IMR-90 (cell line): ENCODE data around the gene CHTF8. TPM values are rescaled to one million over a fixed set of nuclear protein-coding genes. Genes with fewer than 3 reads are reported as not detected.

Experiments
- ATAC-seq: fragments of 200-7000 bp; cut with Tn5 transposase; 2 replicates; pipeline ENCODE4 v1.9.1; 2020; ENCODE audit warnings: low read depth, mild to moderate bottlenecking, moderate library complexity
- BruUV-seq: library from RNA; stranded (reverse); fragments of 400-500 nt; replicated peaks from 2 replicates; lab custom pipeline; 2021; lab: Mats Ljungman, UMichigan
- CTCF ChIA-PET: fragments of 300-600 bp; formaldehyde crosslinking; extraction: SDS; loops from one replicate; lab custom pipeline; 2021; ENCODE audit warnings: antibody characterized with exemption; lab: Yijun Ruan, JAX
- POLR2A ChIA-PET: fragments of 300-600 bp; sonication (Branson Sonifier 250); formaldehyde crosslinking; loops from one replicate; lab custom pipeline; 2022; ENCODE audit warnings: antibody characterized with exemption; ENCODE audit not compliant: unreplicated experiment; lab: Charles Lee
- DNase-seq: peaks from one replicate; pipeline ENCODE4 v3.0.0; 2013
- H2AFZ ChIP-seq: replicated peaks from 2 replicates; pipeline ENCODE3; 2013; ENCODE audit warnings: low read length, mild to moderate bottlenecking; ENCODE audit not compliant: poor library complexity
- H2AK5ac ChIP-seq: 2 replicates; pipeline ENCODE4 v1.6.1; 2013; ENCODE audit warnings: low read depth, low read length, inconsistent platforms
- H2AK9ac ChIP-seq: replicated peaks from 2 replicates; pipeline ENCODE3; 2013; ENCODE audit warnings: mild to moderate bottlenecking, low read depth, low read length, moderate library complexity; ENCODE audit not compliant: poor library complexity
- H2BK120ac ChIP-seq: 2 replicates; pipeline ENCODE4 v1.6.1; 2013; ENCODE audit warnings: low read depth, low read length, inconsistent platforms
- H2BK15ac ChIP-seq: 3 replicates; pipeline ENCODE4 v1.6.1; 2013; ENCODE audit warnings: low read depth, low read length, inconsistent platforms
- H2BK20ac ChIP-seq: 2 replicates; pipeline ENCODE4 v1.6.1; 2013; ENCODE audit warnings: low read depth, mild to moderate bottlenecking, inconsistent platforms, low read length, moderate library complexity
- H2BK5ac ChIP-seq: 2 replicates; pipeline ENCODE4 v1.6.1; 2013; ENCODE audit warnings: mild to moderate bottlenecking, low read depth, low read length, inconsistent platforms; ENCODE audit not compliant: poor library complexity, severe bottlenecking
- H3K14ac ChIP-seq: replicated peaks from 2 replicates; pipeline ENCODE4 v1.6.1; 2013; ENCODE audit warnings: low read depth, low read length, inconsistent platforms
- H3K18ac ChIP-seq: 2 replicates; pipeline ENCODE4 v1.6.1; 2013; ENCODE audit warnings: low read depth, low read length, control low read depth
- H3K23ac ChIP-seq: 2 replicates; pipeline ENCODE4 v1.6.1; 2013; ENCODE audit warnings: low read depth, low read length, inconsistent platforms
- H3K27ac ChIP-seq: 2 replicates; pipeline ENCODE4 v1.5.1; 2013; ENCODE audit warnings: mild to moderate bottlenecking, control low read depth, low read length; ENCODE audit not compliant: insufficient read depth
- H3K27me3 ChIP-seq: 2 replicates; pipeline ENCODE4 v1.6.1; 2013; ENCODE audit warnings: low read length; ENCODE audit not compliant: control insufficient read depth, insufficient read depth
- H3K36me3 ChIP-seq: 2 replicates; pipeline ENCODE4 v1.6.1; 2013; ENCODE audit warnings: low read length, mixed read lengths; ENCODE audit not compliant: control insufficient read depth, insufficient read depth
- H3K4ac ChIP-seq: 2 replicates; pipeline ENCODE4 v1.6.1; 2013; ENCODE audit warnings: low read depth, low read length, inconsistent platforms
- H3K4me1 ChIP-seq: 2 replicates; pipeline ENCODE4 v1.6.1; 2013; ENCODE audit warnings: low read length, mixed read lengths; ENCODE audit not compliant: control insufficient read depth, insufficient read depth
- H3K4me2 ChIP-seq: 2 replicates; pipeline ENCODE4 v1.6.1; 2013; ENCODE audit warnings: low read depth, mild to moderate bottlenecking, control low read depth, low read length, moderate library complexity
- H3K4me3 ChIP-seq: 2 replicates; pipeline ENCODE4 v1.5.1; 2013; ENCODE audit warnings: low read depth, mild to moderate bottlenecking, control low read depth, low read length, moderate library complexity; ENCODE audit not compliant: insufficient read depth
- H3K56ac ChIP-seq: 2 replicates; pipeline ENCODE4 v1.6.1; 2013; ENCODE audit warnings: low read length, inconsistent platforms; ENCODE audit not compliant: insufficient read depth; ENCODE audit errors: extremely low read depth
- H3K79me1 ChIP-seq, 2 experiments: 2 replicates each; pipeline ENCODE4 v1.6.1; 2013; ENCODE audit warnings: low read length in 2 of 2, inconsistent platforms in 1 of 2, low read depth in 1 of 2
- H3K9ac ChIP-seq: 2 replicates; pipeline ENCODE4 v1.6.1; 2013; ENCODE audit warnings: low read depth, low read length, control low read depth
- H3K9me1 ChIP-seq: 2 replicates; pipeline ENCODE4 v1.6.1; 2013; ENCODE audit warnings: low read length, inconsistent platforms; ENCODE audit not compliant: insufficient read depth
- H3K9me3 ChIP-seq: 2 replicates; pipeline ENCODE4 v1.6.1; 2013; ENCODE audit warnings: low read length; ENCODE audit not compliant: control insufficient read depth, insufficient read depth
- H4K20me1 ChIP-seq: 2 replicates; pipeline ENCODE4 v1.6.1; 2013; ENCODE audit warnings: low read length, inconsistent platforms; ENCODE audit not compliant: insufficient read depth
- H4K5ac ChIP-seq: 2 replicates; pipeline ENCODE4 v1.6.1; 2013; ENCODE audit warnings: mild to moderate bottlenecking, low read depth, low read length, control low read depth
- H4K8ac ChIP-seq, 2 experiments: 2 replicates each; pipeline ENCODE4 v1.6.1; 2013; ENCODE audit warnings: low read depth in 2 of 2, low read length in 2 of 2, control low read depth in 1 of 2, inconsistent platforms in 1 of 2
- H4K91ac ChIP-seq: 2 replicates; pipeline ENCODE4 v1.6.1; 2013; ENCODE audit warnings: low read depth, low read length, inconsistent platforms; ENCODE audit not compliant: insufficient read depth
- BHLHE40 ChIP-seq: fragments of 150-350 bp; IDR thresholded peaks from 2 replicates; pipeline ENCODE4 v1.6.1; 2016; ENCODE audit warnings: mild to moderate bottlenecking, low read depth, low read length
- CEBPB ChIP-seq: IDR thresholded peaks from 2 replicates; pipeline ENCODE4 v1.6.1; 2012; ENCODE audit warnings: low read depth, low read length, improper control_type of control experiment
- CHD1 ChIP-seq: IDR thresholded peaks from 2 replicates; pipeline ENCODE4 v1.6.1; 2012; ENCODE audit warnings: low read depth, low read length, improper control_type of control experiment
- FOS ChIP-seq: fragments of 150-350 bp; IDR thresholded peaks from 2 replicates; pipeline ENCODE4 v1.6.1; 2016; ENCODE audit warnings: low read depth, low read length
- MAFK ChIP-seq: IDR thresholded peaks from 2 replicates; pipeline ENCODE4 v1.6.1; 2012; ENCODE audit warnings: low read depth, low read length, improper control_type of control experiment
- MAZ ChIP-seq: IDR thresholded peaks from 2 replicates; pipeline ENCODE4 v1.6.1; 2012; ENCODE audit warnings: low read depth, mild to moderate bottlenecking, low read length, improper control_type of control experiment, moderate library complexity, borderline replicate concordance
- MXI1 ChIP-seq: IDR thresholded peaks from 2 replicates; pipeline ENCODE4 v1.6.1; 2012; ENCODE audit warnings: low read depth, mild to moderate bottlenecking, low read length, moderate library complexity, borderline replicate concordance
- NFE2L2 ChIP-seq: fragments of 150-350 bp; IDR thresholded peaks from 2 replicates; pipeline ENCODE4 v1.6.1; 2016; ENCODE audit warnings: low read depth, mild to moderate bottlenecking, low read length
- POLR2A ChIP-seq: IDR thresholded peaks from 2 replicates; pipeline ENCODE4 v1.6.1; 2012; ENCODE audit warnings: mild to moderate bottlenecking, low read depth, low read length
- RAD21 ChIP-seq: IDR thresholded peaks from 2 replicates; pipeline ENCODE4 v1.6.1; 2012; ENCODE audit warnings: low read length, improper control_type of control experiment
- RCOR1 ChIP-seq: IDR thresholded peaks from 2 replicates; pipeline ENCODE4 v1.6.1; 2012; ENCODE audit warnings: mild to moderate bottlenecking, low read length, improper control_type of control experiment; ENCODE audit not compliant: insufficient replicate concordance
- SMC3 ChIP-seq: fragments of 150-350 bp; IDR thresholded peaks from 2 replicates; pipeline ENCODE4 v1.6.1; 2016; ENCODE audit warnings: low read depth, mild to moderate bottlenecking, antibody characterized with exemption, low read length, moderate library complexity
- WGBS, 2 experiments: methylation state at CpG; one replicate each; pipeline versions ENCODE4 v1.1.5 to v1.1.7; 2013; ENCODE audit warnings: missing lambda C conversion rate in 2 of 2; ENCODE audit not compliant: insufficient read length in 1 of 2; ENCODE audit errors: extremely low coverage in 2 of 2; 5-methylcytosine and 5-hydroxymethylcytosine counted together
- dilution Hi-C: fragments of 300-500 bp; cut with HindIII; formaldehyde crosslinking; loops from one replicate; pipeline ENCODE4 v1.14.3; 2018; ENCODE audit warnings: low sequenced_read_pairs; ENCODE audit not compliant: unreplicated experiment
- in situ Hi-C: fragments of 300-500 bp; cut with MboI; formaldehyde crosslinking; loops from 3 replicates; pipeline ENCODE4 v1.14.3; 2019; ENCODE audit warnings: low sequenced_read_pairs, inconsistent platforms, mixed read lengths
- intact Hi-C: fragments of 100-400 bp; cut with micrococcal nuclease; formaldehyde crosslinking; loops from 2 replicates; pipeline ENCODE4 v1.10.0; 2022
- polyA plus RNA-seq, 3 experiments: library from polyadenylated mRNA; depleted of rRNA; stranded (reverse); fragments of >200 nt; gene quantifications; 2 replicates each; pipeline ENCODE4 v1.2.3, GENCODE V29; 2012; ENCODE audit warnings: low replicate concordance in 1 of 3
- total RNA-seq: library from RNA; depleted of rRNA; stranded (reverse); fragments of >200 nt; gene quantifications from 2 replicates; pipeline ENCODE4 v1.2.3, GENCODE V29; 2012
- TF ChIP-seq, protein P1 (sequence below): fragments of 150-350 bp; IDR thresholded peaks from 2 replicates; pipeline ENCODE4 v1.6.1; 2017; ENCODE audit warnings: mild to moderate bottlenecking, antibody characterized with exemption, low read length, low read depth
- TF ChIP-seq, protein P2 (sequence below): fragments of 150-350 bp; IDR thresholded peaks from 2 replicates; pipeline ENCODE4 v1.6.1; 2016; ENCODE audit warnings: low read depth, mild to moderate bottlenecking, low read length, moderate library complexity, borderline replicate concordance

The CHTF8 gene
- total and polyA plus RNA-seq, 2 of the 4 experiments (the other 2 are of a cell fraction) = 47.1 to 122 TPM

DNA sequence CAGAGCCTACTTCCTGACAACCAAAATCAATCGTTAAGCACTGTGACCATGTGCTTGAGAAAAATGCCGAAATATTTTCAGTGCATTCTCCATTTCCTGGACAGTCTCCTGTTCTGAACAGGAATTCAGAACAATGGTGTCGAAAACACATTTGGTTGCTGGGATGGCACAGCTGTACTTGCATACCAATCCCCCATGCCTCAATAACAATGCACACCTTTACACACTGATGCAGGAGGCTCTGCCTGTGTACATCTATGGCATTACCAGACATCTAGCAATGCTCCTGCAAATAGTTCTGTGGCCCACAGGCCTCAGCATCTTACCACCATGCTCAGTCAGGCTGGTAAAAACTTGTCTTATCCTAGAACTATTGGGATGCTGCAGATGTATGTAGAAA, 6.2 kb downstream of the CHTF8 start:
- intact Hi-C loops = loop anchor here (10.0 kb wide), 1 partner anchor 531 kb away; no protein-coding TSS in a partner anchor
- H3K56ac ChIP-seq = no peak overlapping the region
- in situ Hi-C loops = no loop called here

More for the DNA sequence above, 6.2 kb downstream of the CHTF8 start:
- no peak overlapping the region for H3K18ac ChIP-seq
- no peaks in the 10 kb centered on the region for H3K4me1 ChIP-seq
- no peak overlapping the region for H3K4me2 ChIP-seq
- no peak overlapping the region for H3K4ac ChIP-seq
- no peak overlapping the region for H4K5ac ChIP-seq
- peaks cover 17 to 51% of the 10 kb centered on the region in 2 experiments for H3K79me1 ChIP-seq
- no peak overlapping the region for H2AK9ac ChIP-seq
- dilution Hi-C loops = no loop called here
- H2BK5ac ChIP-seq = no peak overlapping the region
- H4K91ac ChIP-seq = no peak overlapping the region
- no peaks in the 10 kb centered on the region for H3K27me3 ChIP-seq
- no peak for TF ChIP-seq CEBPB
- TF ChIP-seq NFE2L2 = no peak
- no peak for TF ChIP-seq POLR2A
- no peak for TF ChIP-seq SMC3
- TF ChIP-seq MAZ = no peak
- no peak for TF ChIP-seq MAFK
- TF ChIP-seq RCOR1 = no peak
- TF ChIP-seq, protein P1, sequence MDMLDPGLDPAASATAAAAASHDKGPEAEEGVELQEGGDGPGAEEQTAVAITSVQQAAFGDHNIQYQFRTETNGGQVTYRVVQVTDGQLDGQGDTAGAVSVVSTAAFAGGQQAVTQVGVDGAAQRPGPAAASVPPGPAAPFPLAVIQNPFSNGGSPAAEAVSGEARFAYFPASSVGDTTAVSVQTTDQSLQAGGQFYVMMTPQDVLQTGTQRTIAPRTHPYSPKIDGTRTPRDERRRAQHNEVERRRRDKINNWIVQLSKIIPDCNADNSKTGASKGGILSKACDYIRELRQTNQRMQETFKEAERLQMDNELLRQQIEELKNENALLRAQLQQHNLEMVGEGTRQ = no peak
- no peak for TF ChIP-seq BHLHE40
- TF ChIP-seq MXI1 = no peak
- no peak for TF ChIP-seq FOS
- no peak for TF ChIP-seq CHD1
- TF ChIP-seq, protein P2, sequence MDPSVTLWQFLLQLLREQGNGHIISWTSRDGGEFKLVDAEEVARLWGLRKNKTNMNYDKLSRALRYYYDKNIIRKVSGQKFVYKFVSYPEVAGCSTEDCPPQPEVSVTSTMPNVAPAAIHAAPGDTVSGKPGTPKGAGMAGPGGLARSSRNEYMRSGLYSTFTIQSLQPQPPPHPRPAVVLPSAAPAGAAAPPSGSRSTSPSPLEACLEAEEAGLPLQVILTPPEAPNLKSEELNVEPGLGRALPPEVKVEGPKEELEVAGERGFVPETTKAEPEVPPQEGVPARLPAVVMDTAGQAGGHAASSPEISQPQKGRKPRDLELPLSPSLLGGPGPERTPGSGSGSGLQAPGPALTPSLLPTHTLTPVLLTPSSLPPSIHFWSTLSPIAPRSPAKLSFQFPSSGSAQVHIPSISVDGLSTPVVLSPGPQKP = no peak
- TF ChIP-seq RAD21 = no peak
- ATAC-seq (no peak), DNase-seq (no peak)
- H2BK20ac ChIP-seq = no peak overlapping the region
- POLR2A ChIA-PET = no interaction called here
- H3K4me3 ChIP-seq = no peak overlapping the region
- H2BK15ac ChIP-seq = no peak overlapping the region
- 90% methylated on average over 3 of the region's 3 CpGs; no CpG with 5 or more reads in 1 of the 2 experiments for WGBS, 2 experiments
- no peak overlapping the region for H2AFZ ChIP-seq
- no peak overlapping the region for H3K14ac ChIP-seq
- no peak overlapping the region for H3K27ac ChIP-seq
- BruUV-seq = no TSS peak
- no peak overlapping the region for H3K9ac ChIP-seq
- no peak overlapping the region for H4K8ac ChIP-seq
- CTCF ChIA-PET = no interaction called here
- H3K9me1 ChIP-seq = no peaks in the 10 kb centered on the region; the same call in 1 of the 2 replicates
- peaks cover 3% of the 10 kb centered on the region for H3K36me3 ChIP-seq
- no peaks in the 10 kb centered on the region for H3K9me3 ChIP-seq
- no peak overlapping the region for H2BK120ac ChIP-seq
- peaks cover 39% of the 10 kb centered on the region for H4K20me1 ChIP-seq
- H3K23ac ChIP-seq = no peak overlapping the region
- no peak overlapping the region for H2AK5ac ChIP-seq
